ENCODE data around the gene ATP6V1B1.

The ATP6V1B1 gene

GRCh38 chr2:70935468-70936164 is at the start of gene ATP6V1B1:
Gene ATP6V1B1, plus strand, starts transcription at chr2:70935900. Its CDS starts 55 bp downstream, at chr2:70935955.
- DNase-seq (ENCODE audit: low read depth, low spot score), result no peak
- no peak within 1 kb of the TSS for H3K27ac ChIP-seq

GRCh38 chr2:70886541-70886987 is 49.1 kb upstream of the ATP6V1B1 start:
- H3K27ac ChIP-seq, result no peak overlapping the region
- DNase-seq (ENCODE audit: low read depth, low spot score), result no peak

GRCh38 chr2:70887208-70887549 is 48.5 kb upstream of the ATP6V1B1 start:
- no peak for DNase-seq (ENCODE audit: low read depth, low spot score)
- no peak overlapping the region for H3K27ac ChIP-seq

GRCh38 chr2:70887550-70888246 is 48.0 kb upstream of the ATP6V1B1 start:
- DNase-seq (ENCODE audit: low read depth, low spot score), result no peak
- H3K27ac ChIP-seq, result no peak overlapping the region

GRCh38 chr2:70888366-70888922 is 47.3 kb upstream of the ATP6V1B1 start:
- DNase-seq (ENCODE audit: low read depth, low spot score), result no peak
- no peak overlapping the region for H3K27ac ChIP-seq

GRCh38 chr2:70888923-70889715 is 46.6 kb upstream of the ATP6V1B1 start:
- no peak overlapping the region for H3K27ac ChIP-seq
- DNase-seq (ENCODE audit: low read depth, low spot score), result no peak

- DNase-seq (ENCODE audit: low read depth, low spot score), result no peak
- H3K27ac ChIP-seq, result no peak overlapping the region
Measured at GRCh38 chr2:70889716-70890037, 46.0 kb upstream of the ATP6V1B1 start.

- DNase-seq (ENCODE audit: low read depth, low spot score), result no peak
- no peak overlapping the region for H3K27ac ChIP-seq
Measured at GRCh38 chr2:70890469-70891065, 45.1 kb upstream of the ATP6V1B1 start.

GRCh38 chr2:70891572-70892357 is 43.9 kb upstream of the ATP6V1B1 start:
- no peak overlapping the region for H3K27ac ChIP-seq
- no peak for DNase-seq (ENCODE audit: low read depth, low spot score)

- no peak overlapping the region for H3K27ac ChIP-seq
- no peak for DNase-seq (ENCODE audit: low read depth, low spot score)
Measured at GRCh38 chr2:70892750-70893149, 43.0 kb upstream of the ATP6V1B1 start.

- H3K27ac ChIP-seq, result no peak overlapping the region
- DNase-seq (ENCODE audit: low read depth, low spot score), result no peak
Measured at GRCh38 chr2:70893186-70893585, 42.5 kb upstream of the ATP6V1B1 start.

GRCh38 chr2:70894765-70895164 is 40.9 kb upstream of the ATP6V1B1 start:
- DNase-seq (ENCODE audit: low read depth, low spot score), result no peak
- no peak overlapping the region for H3K27ac ChIP-seq

- DNase-seq (ENCODE audit: low read depth, low spot score), result no peak
- no peak overlapping the region for H3K27ac ChIP-seq
Measured at GRCh38 chr2:70895249-70895648, 40.5 kb upstream of the ATP6V1B1 start.

GRCh38 chr2:70895998-70896764 is 39.5 kb upstream of the ATP6V1B1 start:
- H3K27ac ChIP-seq, result no peak overlapping the region
- DNase-seq (ENCODE audit: low read depth, low spot score), result no peak

- H3K27ac ChIP-seq, result no peak overlapping the region
- DNase-seq (ENCODE audit: low read depth, low spot score), result no peak
Measured at GRCh38 chr2:70896765-70897202, 38.9 kb upstream of the ATP6V1B1 start.

GRCh38 chr2:70897203-70897976 is 38.3 kb upstream of the ATP6V1B1 start:
- no peak for DNase-seq (ENCODE audit: low read depth, low spot score)
- no peak overlapping the region for H3K27ac ChIP-seq

GRCh38 chr2:70897977-70898226 is 37.8 kb upstream of the ATP6V1B1 start:
- no peak overlapping the region for H3K27ac ChIP-seq
- DNase-seq (ENCODE audit: low read depth, low spot score), result no peak

- DNase-seq (ENCODE audit: low read depth, low spot score), result no peak
- no peak overlapping the region for H3K27ac ChIP-seq
Measured at GRCh38 chr2:70898363-70899240, 37.1 kb upstream of the ATP6V1B1 start.
